ENCODE results near the gene MAGEA9.
"Not testable (repeated sequence)": the region's sequence is repeated elsewhere in the genome, so short reads cannot be mapped to it uniquely, and the experiment has no call there.

Gene MAGEA9

DNA sequence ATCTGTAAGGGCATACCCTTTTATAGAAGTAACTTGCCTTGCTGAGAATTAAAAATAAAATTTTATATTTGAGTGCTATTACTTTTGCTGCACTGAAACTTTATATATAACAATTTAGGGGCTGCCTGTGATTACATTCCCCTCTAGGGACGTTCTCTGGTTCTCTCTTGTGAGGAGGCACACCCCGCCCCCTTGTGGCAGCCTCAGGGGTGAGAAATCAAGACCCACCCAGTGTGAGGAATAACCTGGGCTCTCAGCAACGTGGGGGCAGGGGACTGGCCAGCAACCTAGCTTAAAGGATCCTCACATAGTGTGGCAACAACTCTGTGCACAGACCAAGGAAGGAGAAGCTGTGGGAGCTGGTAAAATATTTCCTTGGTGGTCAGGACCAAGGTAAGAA lies 43.7 kb downstream of the MAGEA9 start:
- Histone ChIP-seq H3K9ac (ENCODE audit: insufficient read length, low read depth) (no peak overlapping the region), H3K4me3 (ENCODE audit: insufficient read length, low read depth) (no peak overlapping the region), H3K4me1 (ENCODE audit: insufficient read depth, insufficient read length) (no peaks in the 10 kb centered on the region), H3K9me3 (ENCODE audit: insufficient read depth, low read length) (no peaks in the 10 kb centered on the region; the same call in 1 of the 2 replicates), H3K27me3 (ENCODE audit: insufficient read depth, insufficient read length) (no peaks in the 10 kb centered on the region), H3K36me3 (ENCODE audit: insufficient read depth, insufficient read length, low read length) (no peaks in the 10 kb centered on the region)
- TF ChIP-seq ZNF274 (IDR thresholded peaks at IDR 0.05; ENCODE audit: low read depth, low read length) (no peak), SUZ12 (IDR thresholded peaks at IDR 0.05; ENCODE audit: extremely low read depth, insufficient read depth, insufficient read length) (no peak), YY1 (IDR thresholded peaks at IDR 0.05; ENCODE audit: insufficient read depth, insufficient read length) (no peak)
- DNase-seq (ENCODE audit: low read depth, low spot score) = no peak

DNA sequence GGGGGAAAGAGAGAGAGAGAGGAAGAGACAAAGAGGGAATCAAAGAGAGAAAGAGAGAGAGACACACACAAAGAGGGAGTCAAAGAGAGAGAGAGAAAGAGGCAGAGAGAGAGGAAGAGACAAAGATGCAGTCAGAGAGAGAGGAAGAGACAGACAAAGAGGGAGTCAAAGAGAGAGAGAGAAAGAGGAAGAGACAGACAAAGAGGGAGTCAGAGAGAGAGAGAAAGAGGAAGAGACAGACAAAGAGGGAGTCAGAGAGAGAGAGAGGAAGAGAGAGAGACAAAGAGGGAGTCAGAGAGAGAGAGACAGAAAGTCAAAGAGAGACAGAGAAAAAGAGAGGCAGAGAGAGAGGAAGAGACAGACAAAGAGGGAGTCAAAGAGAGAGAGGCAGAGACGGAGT lies 45.5 kb downstream of the MAGEA9 start:
- Histone ChIP-seq H3K9me3 (ENCODE audit: insufficient read depth, low read length) (no peaks in the 10 kb centered on the region; the same call in 1 of the 2 replicates), H3K36me3 (ENCODE audit: insufficient read depth, insufficient read length, low read length) (no peaks in the 10 kb centered on the region), H3K9ac (ENCODE audit: insufficient read length, low read depth) (no peak overlapping the region), H3K4me3 (ENCODE audit: insufficient read length, low read depth) (no peak overlapping the region), H3K4me1 (ENCODE audit: insufficient read depth, insufficient read length) (no peaks in the 10 kb centered on the region), H3K27me3 (ENCODE audit: insufficient read depth, insufficient read length) (no peaks in the 10 kb centered on the region)
- DNase-seq (ENCODE audit: low read depth, low spot score) = no peak
- no peak for TF ChIP-seq SUZ12 (IDR thresholded peaks at IDR 0.05; ENCODE audit: extremely low read depth, insufficient read depth, insufficient read length)
- no peak for TF ChIP-seq ZNF274 (IDR thresholded peaks at IDR 0.05; ENCODE audit: low read depth, low read length)
- TF ChIP-seq YY1 (IDR thresholded peaks at IDR 0.05; ENCODE audit: insufficient read depth, insufficient read length) = no peak

DNA sequence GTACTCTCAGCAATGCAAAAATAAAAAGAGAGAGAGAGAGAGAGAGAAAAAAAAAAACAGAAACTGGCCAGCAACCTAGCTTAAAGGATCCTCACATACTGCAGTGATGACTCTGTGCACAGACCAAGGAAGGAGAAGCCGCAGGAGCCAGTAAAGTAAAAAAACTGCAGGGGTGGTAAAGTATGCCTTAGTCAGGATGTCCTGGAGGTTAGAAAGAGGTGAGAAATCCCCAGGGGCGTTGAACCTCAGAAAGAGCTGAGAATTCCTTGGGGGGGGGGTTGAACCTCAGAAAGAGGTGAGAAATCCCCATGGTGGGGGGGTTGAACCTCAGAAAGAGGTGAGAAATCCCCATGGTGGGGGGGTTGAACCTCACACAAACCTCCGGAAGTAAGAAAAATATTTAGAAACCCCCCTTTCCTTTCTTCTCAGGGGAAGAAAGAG lies 48.0 kb downstream of the MAGEA9 start:
- TF ChIP-seq YY1 (IDR thresholded peaks at IDR 0.05; ENCODE audit: insufficient read depth, insufficient read length) (no peak), ZNF274 (IDR thresholded peaks at IDR 0.05; ENCODE audit: low read depth, low read length) (no peak), SUZ12 (IDR thresholded peaks at IDR 0.05; ENCODE audit: extremely low read depth, insufficient read depth, insufficient read length) (no peak)
- Histone ChIP-seq H3K4me3 (ENCODE audit: insufficient read length, low read depth) (no peak overlapping the region), H3K9me3 (ENCODE audit: insufficient read depth, low read length) (no peaks in the 10 kb centered on the region; the same call in 1 of the 2 replicates), H3K27me3 (ENCODE audit: insufficient read depth, insufficient read length) (no peaks in the 10 kb centered on the region), H3K36me3 (ENCODE audit: insufficient read depth, insufficient read length, low read length) (no peaks in the 10 kb centered on the region), H3K9ac (ENCODE audit: insufficient read length, low read depth) (no peak overlapping the region), H3K4me1 (ENCODE audit: insufficient read depth, insufficient read length) (no peaks in the 10 kb centered on the region)
- DNase-seq (ENCODE audit: low read depth, low spot score) = no peak

DNA sequence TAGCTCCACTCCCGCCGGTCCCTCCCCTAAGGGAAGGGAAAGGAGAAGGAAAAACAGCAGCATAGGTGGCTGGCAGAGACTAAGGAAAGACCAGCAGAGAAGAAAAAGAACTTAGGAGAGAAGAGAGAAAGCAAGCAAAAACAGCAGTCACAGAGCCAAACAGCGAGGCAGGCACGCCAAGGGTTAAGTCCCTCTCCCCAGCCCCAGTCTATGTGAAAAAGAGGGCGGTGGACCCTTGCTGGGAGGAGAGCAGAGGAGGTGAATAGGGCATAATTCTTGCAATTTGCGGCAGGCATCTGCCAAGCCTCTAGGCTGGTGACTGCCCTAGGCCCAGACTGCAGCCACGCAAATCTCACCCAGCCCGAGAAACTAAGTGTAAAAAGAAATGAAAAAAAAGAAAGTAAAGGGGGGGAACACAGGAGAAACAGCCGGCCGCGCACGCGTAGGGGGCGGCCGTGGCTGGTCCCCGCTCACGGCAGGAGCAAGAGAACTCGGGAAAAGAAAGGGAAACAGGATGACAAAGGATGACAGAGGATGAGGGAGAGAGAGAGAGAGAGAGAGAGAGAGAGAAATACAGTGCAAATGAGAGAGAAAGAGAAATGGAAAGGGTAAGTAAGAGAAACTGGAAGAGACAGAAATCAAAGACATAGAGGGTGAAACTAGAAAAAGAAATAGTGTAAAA lies 48.6 kb downstream of the MAGEA9 start:
- H3K9me3 ChIP-seq (ENCODE audit: insufficient read depth, low read length) = no peaks in the 10 kb centered on the region
- H3K27me3 ChIP-seq (ENCODE audit: insufficient read depth, insufficient read length) = no peaks in the 10 kb centered on the region
- H3K9ac ChIP-seq (ENCODE audit: insufficient read length, low read depth) = no peak overlapping the region
- no peak overlapping the region for H3K4me3 ChIP-seq (ENCODE audit: insufficient read length, low read depth)
- TF ChIP-seq SUZ12 (IDR thresholded peaks at IDR 0.05; ENCODE audit: extremely low read depth, insufficient read depth, insufficient read length) (no peak), ZNF274 (IDR thresholded peaks at IDR 0.05; ENCODE audit: low read depth, low read length) (no peak), YY1 (IDR thresholded peaks at IDR 0.05; ENCODE audit: insufficient read depth, insufficient read length) (no peak)
- DNase-seq (ENCODE audit: low read depth, low spot score) = peak; percentile 40
- H3K36me3 ChIP-seq (ENCODE audit: insufficient read depth, insufficient read length, low read length) = no peaks in the 10 kb centered on the region
- no peaks in the 10 kb centered on the region for H3K4me1 ChIP-seq (ENCODE audit: insufficient read depth, insufficient read length)

DNA sequence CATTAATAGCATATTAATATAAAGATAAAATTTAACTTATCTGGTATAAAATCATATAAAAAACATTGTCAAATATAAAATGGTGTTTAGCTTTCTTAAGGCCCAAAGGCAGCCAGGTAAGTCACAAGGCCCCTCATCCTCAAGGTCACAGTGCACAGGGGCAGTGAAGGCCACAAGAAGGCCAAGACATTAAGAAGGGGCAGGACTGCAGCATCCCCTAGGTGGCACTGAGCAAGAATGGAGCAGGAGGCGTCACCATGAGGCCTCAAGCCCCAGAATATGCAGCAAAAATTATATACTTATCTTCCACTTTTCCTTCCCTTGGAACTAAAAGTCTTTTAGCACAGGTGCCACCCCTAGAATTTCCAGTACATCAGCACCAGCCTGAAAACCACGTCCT lies 49.7 kb downstream of the MAGEA9 start:
- no peak for DNase-seq (ENCODE audit: low read depth, low spot score)
- Histone ChIP-seq H3K27me3 (ENCODE audit: insufficient read depth, insufficient read length) (no peaks in the 10 kb centered on the region), H3K36me3 (ENCODE audit: insufficient read depth, insufficient read length, low read length) (no peaks in the 10 kb centered on the region), H3K9me3 (ENCODE audit: insufficient read depth, low read length) (no peaks in the 10 kb centered on the region), H3K4me3 (ENCODE audit: insufficient read length, low read depth) (no peak overlapping the region), H3K4me1 (ENCODE audit: insufficient read depth, insufficient read length) (no peaks in the 10 kb centered on the region), H3K9ac (ENCODE audit: insufficient read length, low read depth) (no peak overlapping the region)
- TF ChIP-seq ZNF274 (IDR thresholded peaks at IDR 0.05; ENCODE audit: low read depth, low read length) = no peak
- no peak for TF ChIP-seq SUZ12 (IDR thresholded peaks at IDR 0.05; ENCODE audit: extremely low read depth, insufficient read depth, insufficient read length)
- TF ChIP-seq YY1 (IDR thresholded peaks at IDR 0.05; ENCODE audit: insufficient read depth, insufficient read length) = no peak

DNA sequence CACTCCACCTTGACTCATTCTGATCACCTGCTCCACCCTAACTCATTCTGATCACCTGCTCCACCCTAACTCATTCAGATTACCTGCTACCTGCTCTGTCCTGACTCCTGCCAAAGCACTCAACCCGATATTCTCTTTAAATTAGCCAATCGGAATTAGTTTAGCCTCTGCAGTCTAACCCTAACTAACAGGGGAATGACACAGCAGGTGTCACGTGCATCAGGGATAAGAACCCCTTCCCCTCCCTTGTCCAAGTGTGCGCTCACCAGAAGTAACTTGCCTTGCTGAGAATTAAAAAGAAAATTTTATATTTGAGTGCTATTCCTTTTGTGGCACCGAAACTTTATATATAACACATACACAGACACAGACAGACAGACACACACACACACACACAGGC lies 55.0 kb downstream of the MAGEA9 start:
- H3K4me3 ChIP-seq (ENCODE audit: insufficient read length, low read depth); H3K27me3 ChIP-seq (ENCODE audit: insufficient read depth, insufficient read length); H3K4me1 ChIP-seq (ENCODE audit: insufficient read depth, insufficient read length); H3K9me3 ChIP-seq (ENCODE audit: insufficient read depth, low read length); H3K36me3 ChIP-seq (ENCODE audit: insufficient read depth, insufficient read length, low read length); H3K9ac ChIP-seq (ENCODE audit: insufficient read length, low read depth); DNase-seq (ENCODE audit: low read depth, low spot score): not testable (repeated sequence)

DNA sequence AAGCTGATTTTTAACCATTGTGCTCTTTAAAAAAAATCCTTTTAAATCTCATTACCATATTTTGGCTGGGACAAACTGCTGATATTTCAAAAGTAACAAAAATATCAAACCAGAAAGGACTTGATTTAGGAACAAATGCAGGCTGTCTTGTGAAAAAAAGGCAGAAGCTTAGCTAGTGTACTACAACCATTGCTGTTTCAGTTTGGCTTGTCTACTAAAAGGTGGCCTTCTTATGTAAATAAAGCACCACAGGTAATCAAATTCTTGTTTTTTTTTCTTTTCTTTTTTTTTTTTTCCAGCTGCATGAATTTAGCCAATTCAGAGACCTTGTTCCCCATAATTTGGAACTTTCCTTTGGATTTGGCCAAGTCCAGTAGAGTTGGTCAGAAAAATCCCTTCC lies 55.4 kb downstream of the MAGEA9 start:
- Histone ChIP-seq H3K4me3 (ENCODE audit: insufficient read length, low read depth) (no peak overlapping the region), H3K4me1 (ENCODE audit: insufficient read depth, insufficient read length) (no peaks in the 10 kb centered on the region), H3K36me3 (ENCODE audit: insufficient read depth, insufficient read length, low read length) (no peaks in the 10 kb centered on the region), H3K27me3 (ENCODE audit: insufficient read depth, insufficient read length) (no peaks in the 10 kb centered on the region), H3K9ac (ENCODE audit: insufficient read length, low read depth) (no peak overlapping the region), H3K9me3 (ENCODE audit: insufficient read depth, low read length) (peaks cover 8% of the 10 kb centered on the region; the same call in 1 of the 2 replicates)
- TF ChIP-seq YY1 (IDR thresholded peaks at IDR 0.05; ENCODE audit: insufficient read depth, insufficient read length) = no peak
- TF ChIP-seq SUZ12 (IDR thresholded peaks at IDR 0.05; ENCODE audit: extremely low read depth, insufficient read depth, insufficient read length) = no peak
- TF ChIP-seq ZNF274 (IDR thresholded peaks at IDR 0.05; ENCODE audit: low read depth, low read length) = no peak
- no peak for DNase-seq (ENCODE audit: low read depth, low spot score)

Data from NT2/D1 (cell line).